Trophoblast cell (in vitro differentiated cells and primary cell): ENCODE data around the gene RBM47.
"Not testable (repeated sequence)": the region's sequence is repeated elsewhere in the genome, so short reads cannot be mapped to it uniquely, and the experiment has no call there.

Source experiments
- DNase-seq, 2 donors: peaks; one replicate each; pipeline ENCODE4 v3.0.0-alpha.2; 2016
- H2AFZ ChIP-seq: 2 replicates; pipeline ENCODE4 v1.6.1; 2013; ENCODE audit warnings: low read length, moderate library complexity, mild to moderate bottlenecking; ENCODE audit not compliant: insufficient read depth, poor library complexity
- H2AK5ac ChIP-seq: 2 replicates; pipeline ENCODE4 v1.6.1; 2013; ENCODE audit warnings: mild to moderate bottlenecking, low read length
- H2BK120ac ChIP-seq: 2 replicates; pipeline ENCODE4 v1.6.1; 2013; ENCODE audit warnings: low read length, mild to moderate bottlenecking, moderate library complexity; ENCODE audit not compliant: insufficient read depth, poor library complexity
- H2BK12ac ChIP-seq: 2 replicates; pipeline ENCODE4 v1.6.1; 2013; ENCODE audit warnings: mild to moderate bottlenecking, low read length, moderate library complexity
- H2BK5ac ChIP-seq: 2 replicates; pipeline ENCODE4 v1.6.1; 2013; ENCODE audit warnings: low read length, low read depth, moderate library complexity, mild to moderate bottlenecking; ENCODE audit not compliant: poor library complexity
- H3K14ac ChIP-seq: 2 replicates; pipeline ENCODE4 v1.6.1; 2013; ENCODE audit warnings: mild to moderate bottlenecking, low read length
- H3K18ac ChIP-seq: 2 replicates; pipeline ENCODE4 v1.6.1; 2013; ENCODE audit warnings: mild to moderate bottlenecking, low read length
- H3K23ac ChIP-seq: 2 replicates; pipeline ENCODE4 v1.6.1; 2013; ENCODE audit warnings: low read length
- H3K27ac ChIP-seq: 2 replicates; pipeline ENCODE4 v1.5.1; 2013; ENCODE audit warnings: low read depth, mild to moderate bottlenecking, inconsistent platforms, low read length, moderate library complexity
- H3K27me3 ChIP-seq: 2 replicates; pipeline ENCODE4 v1.6.1; 2013; ENCODE audit warnings: inconsistent platforms, mild to moderate bottlenecking, low read length, moderate library complexity; ENCODE audit not compliant: insufficient read depth
- H3K36me3 ChIP-seq, 2 experiments: 1 replicate in 1 of 2; 2 replicates in 1 of 2; pipeline ENCODE4 v1.6.1; 2013; ENCODE audit warnings: low read length in 2 of 2, mild to moderate bottlenecking in 2 of 2, moderate library complexity in 1 of 2; ENCODE audit not compliant: insufficient read depth in 2 of 2, control insufficient read depth in 1 of 2
- H3K4ac ChIP-seq: 2 replicates; pipeline ENCODE4 v1.6.1; 2013; ENCODE audit warnings: low read depth, mild to moderate bottlenecking, low read length, moderate library complexity
- H3K4me1 ChIP-seq, 2 experiments: 1 replicate in 1 of 2; 2 replicates in 1 of 2; pipeline ENCODE4 v1.6.1; 2013; ENCODE audit warnings: low read length in 2 of 2, mild to moderate bottlenecking in 2 of 2, moderate library complexity in 1 of 2; ENCODE audit not compliant: insufficient read depth in 2 of 2, control insufficient read depth in 1 of 2
- H3K4me2 ChIP-seq: 2 replicates; pipeline ENCODE4 v1.6.1; 2013; ENCODE audit warnings: inconsistent platforms, mild to moderate bottlenecking, low read length, moderate library complexity
- H3K4me3 ChIP-seq: 2 replicates; pipeline ENCODE4 v1.5.1; 2013; ENCODE audit warnings: mild to moderate bottlenecking, low read depth, low read length, inconsistent platforms
- H3K79me1 ChIP-seq: one replicate; pipeline ENCODE4 v1.6.1; 2013; ENCODE audit warnings: low read length
- H3K79me2 ChIP-seq: 2 replicates; pipeline ENCODE4 v1.6.1; 2013; ENCODE audit warnings: low read length, mild to moderate bottlenecking; ENCODE audit not compliant: control insufficient read depth, insufficient read depth, poor library complexity
- H3K9ac ChIP-seq: 2 replicates; pipeline ENCODE4 v1.6.1; 2013; ENCODE audit warnings: mild to moderate bottlenecking, low read length
- H3K9me3 ChIP-seq: 2 replicates; pipeline ENCODE4 v1.6.1; 2013; ENCODE audit warnings: low read depth, mild to moderate bottlenecking, control low read depth, inconsistent platforms, low read length; ENCODE audit not compliant: insufficient read depth
- H4K12ac ChIP-seq: 2 replicates; pipeline ENCODE4 v1.6.1; 2013; ENCODE audit warnings: low read depth, mild to moderate bottlenecking, low read length, moderate library complexity
- H4K8ac ChIP-seq: 2 replicates; pipeline ENCODE4 v1.6.1; 2013; ENCODE audit warnings: low read depth, mild to moderate bottlenecking, low read length, moderate library complexity
- H4K91ac ChIP-seq: one replicate; pipeline ENCODE4 v1.6.1; 2013; ENCODE audit warnings: low read depth, mild to moderate bottlenecking, low read length, moderate library complexity
- WGBS: extraction: QIAGEN DNeasy Blood & Tissue Kit; methylation state at CpG from one replicate; pipeline ENCODE4 v1.1.7; 2013; ENCODE audit warnings: missing lambda C conversion rate; ENCODE audit not compliant: insufficient read length, insufficient coverage; ENCODE audit errors: extremely low coverage; 5-methylcytosine and 5-hydroxymethylcytosine counted together

The RBM47 gene

GRCh38 chr4:40546506-40546905 lies 83.2 kb downstream of the RBM47 start:
- no peak overlapping the region for H2AK5ac ChIP-seq
- H3K36me3 ChIP-seq: peaks cover 2 to 7% of the 10 kb centered on the region in 2 experiments
- no peak overlapping the region for H3K14ac ChIP-seq
- H3K79me2 ChIP-seq: no peaks in the 10 kb centered on the region
- no peak overlapping the region for H2BK5ac ChIP-seq
- no peak overlapping the region for H2AFZ ChIP-seq
- no peak overlapping the region for H2BK120ac ChIP-seq
- H4K8ac ChIP-seq: no peak overlapping the region
- H3K9ac ChIP-seq: no peak overlapping the region
- H3K4me2 ChIP-seq: no peak overlapping the region
- no peak overlapping the region for H2BK12ac ChIP-seq
- no peak overlapping the region for H3K4me3 ChIP-seq
- DNase-seq: no peak
- no peak overlapping the region for H4K91ac ChIP-seq
- no peak overlapping the region for H3K23ac ChIP-seq
- H3K4ac ChIP-seq: peak overlapping the region; percentile 60
- H3K4me1 ChIP-seq: peaks cover 0 to 2% of the 10 kb centered on the region in 2 experiments
- H3K27me3 ChIP-seq: no peaks in the 10 kb centered on the region
- WGBS: no CpG with 5 or more reads among the region's 4 CpGs
- no peaks in the 10 kb centered on the region for H3K79me1 ChIP-seq
- no peaks in the 10 kb centered on the region for H3K9me3 ChIP-seq
- no peak overlapping the region for H3K27ac ChIP-seq
- no peak overlapping the region for H3K18ac ChIP-seq
- H4K12ac ChIP-seq: no peak overlapping the region

GRCh38 chr4:40545487-40545886 lies 84.2 kb downstream of the RBM47 start:
- not testable (repeated sequence) for H3K4me2 ChIP-seq, H4K91ac ChIP-seq, H3K9me3 ChIP-seq, H4K8ac ChIP-seq, H3K36me3 ChIP-seq, H2BK5ac ChIP-seq, H2AK5ac ChIP-seq, H3K4me3 ChIP-seq, H3K27ac ChIP-seq, H3K79me1 ChIP-seq, DNase-seq, H3K23ac ChIP-seq, H3K14ac ChIP-seq, H3K4ac ChIP-seq, H3K4me1 ChIP-seq, H3K18ac ChIP-seq, H2BK120ac ChIP-seq, H3K79me2 ChIP-seq, H3K9ac ChIP-seq, H3K27me3 ChIP-seq, H2AFZ ChIP-seq, H4K12ac ChIP-seq, H2BK12ac ChIP-seq
- WGBS: no CpG with 5 or more reads among the region's 6 CpGs

- WGBS: no CpG with 5 or more reads among the region's 7 CpGs
- H3K27ac ChIP-seq: no peak overlapping the region
These were observed 85.4 kb downstream of the RBM47 start for GRCh38 chr4:40544221-40544620.

GRCh38 chr4:40540800-40541199 lies 88.9 kb downstream of the RBM47 start:
- no peak overlapping the region for H3K4me3 ChIP-seq
- H2BK5ac ChIP-seq: no peak overlapping the region
- no peak overlapping the region for H2BK12ac ChIP-seq
- H3K9ac ChIP-seq: no peak overlapping the region
- no CpG with 5 or more reads among the region's 7 CpGs for WGBS
- H3K79me2 ChIP-seq: no peaks in the 10 kb centered on the region
- H3K9me3 ChIP-seq: no peaks in the 10 kb centered on the region
- no peak overlapping the region for H3K27ac ChIP-seq
- no peaks in the 10 kb centered on the region for H3K27me3 ChIP-seq
- H3K4me2 ChIP-seq: no peak overlapping the region
- no peak overlapping the region for H2AK5ac ChIP-seq
- H3K36me3 ChIP-seq: peaks cover 2 to 3% of the 10 kb centered on the region in 2 experiments
- H3K23ac ChIP-seq: no peak overlapping the region
- no peaks in the 10 kb centered on the region for H3K4me1 ChIP-seq
- no peak overlapping the region for H4K91ac ChIP-seq
- H3K18ac ChIP-seq: no peak overlapping the region
- H3K79me1 ChIP-seq: no peaks in the 10 kb centered on the region
- no peak for DNase-seq
- H4K12ac ChIP-seq: no peak overlapping the region
- no peak overlapping the region for H3K4ac ChIP-seq
- H3K14ac ChIP-seq: no peak overlapping the region
- H2AFZ ChIP-seq: no peak overlapping the region
- H2BK120ac ChIP-seq: no peak overlapping the region
- no peak overlapping the region for H4K8ac ChIP-seq

More at GRCh38 chr4:40544221-40544620, 85.4 kb downstream of the RBM47 start:
- Histone ChIP-seq H3K9me3 (no peaks in the 10 kb centered on the region), H2BK12ac (no peak overlapping the region), H2AK5ac (no peak overlapping the region), H3K36me3 (peaks cover 4 to 7% of the 10 kb centered on the region in 2 experiments), H3K27me3 (no peaks in the 10 kb centered on the region), H3K9ac (no peak overlapping the region), H3K23ac (no peak overlapping the region), H3K4ac (no peak overlapping the region), H2BK5ac (no peak overlapping the region), H3K4me3 (no peak overlapping the region), H4K91ac (no peak overlapping the region), H2BK120ac (no peak overlapping the region), H3K18ac (no peak overlapping the region), H3K4me1 (peaks cover 0 to 2% of the 10 kb centered on the region in 2 experiments), H4K12ac (no peak overlapping the region), H3K79me2 (no peaks in the 10 kb centered on the region), H3K14ac (no peak overlapping the region), H4K8ac (no peak overlapping the region), H3K4me2 (no peak overlapping the region), H3K79me1 (no peaks in the 10 kb centered on the region), H2AFZ (no peak overlapping the region)
- DNase-seq: no peak
